ENCODE measurements around the gene TTLL7.

- TF ChIP-seq CTCF (IDR thresholded peaks at IDR 0.05) (no peak), ZSCAN20 (CRISPR knock-in tag; IDR thresholded peaks at IDR 0.05) (no peak), POLR2AphosphoS2 (conservative IDR thresholded peaks at IDR 0.05; ENCODE audit: low read length) (no peak), REST (IDR thresholded peaks at IDR 0.05) (no peak), CHD2 (IDR thresholded peaks at IDR 0.05; ENCODE audit: low read length, partially characterized antibody) (no peak), JUN (IDR thresholded peaks at IDR 0.05) (no peak)
Measured at GRCh38 chr1:83829106-83829505, 169.8 kb downstream of the TTLL7 start.
